Endodermal cell (in vitro differentiated cells): Measurements from ENCODE around the gene DGKB. TPM values are rescaled to one million over a fixed set of nuclear protein-coding genes. Genes with fewer than 3 reads are reported as not detected.

Experiments used
- DNase-seq: peaks from one replicate; pipeline ENCODE4 v3.0.0-alpha.2; 2017
- H3K27ac ChIP-seq: 2 replicates; pipeline ENCODE4 v1.5.1; 2013; ENCODE audit warnings: mild to moderate bottlenecking, low read depth, low read length, moderate library complexity
- H3K27me3 ChIP-seq: 2 replicates; pipeline ENCODE4 v1.6.1; 2013; ENCODE audit warnings: mild to moderate bottlenecking, low read length, moderate library complexity; ENCODE audit not compliant: insufficient read depth, control insufficient read depth, poor library complexity, severe bottlenecking
- H3K36me3 ChIP-seq: 2 replicates; pipeline ENCODE4 v1.7.0; 2013; ENCODE audit warnings: mild to moderate bottlenecking, low read length, moderate library complexity; ENCODE audit not compliant: control insufficient read depth, insufficient read depth
- H3K4me1 ChIP-seq: one replicate; pipeline ENCODE4 v1.7.0; 2013; ENCODE audit warnings: low read length; ENCODE audit not compliant: control insufficient read depth, insufficient read depth
- H3K4me3 ChIP-seq: 2 replicates; pipeline ENCODE4 v1.5.1; 2013; ENCODE audit warnings: mild to moderate bottlenecking, low read length, moderate library complexity
- H3K9ac ChIP-seq: 2 replicates; pipeline ENCODE4 v1.6.1; 2013; ENCODE audit warnings: mild to moderate bottlenecking, low read length, moderate library complexity; ENCODE audit not compliant: poor library complexity, severe bottlenecking; ENCODE audit errors: extremely low read depth
- H3K9me3 ChIP-seq: 2 replicates; pipeline ENCODE4 v1.6.1; 2013; ENCODE audit warnings: mild to moderate bottlenecking, low read length, moderate library complexity; ENCODE audit not compliant: control insufficient read depth
- H3K27ac Mint-ChIP-seq: 2 replicates; pipeline ENCODE4 v1.8.0; 2020; ENCODE audit warnings: mixed read lengths
- H3K27me3 Mint-ChIP-seq: 2 replicates; pipeline ENCODE4 v1.8.0; 2021; ENCODE audit warnings: mild to moderate bottlenecking, mixed read lengths; ENCODE audit not compliant: insufficient read depth
- H3K36me3 Mint-ChIP-seq: 2 replicates; pipeline ENCODE4 v1.8.0; 2020; ENCODE audit warnings: low read depth, mixed read lengths
- H3K4me1 Mint-ChIP-seq: 2 replicates; pipeline ENCODE4 v1.8.0; 2020; ENCODE audit warnings: mixed read lengths
- H3K4me3 Mint-ChIP-seq: 2 replicates; pipeline ENCODE4 v1.8.0; 2020; ENCODE audit warnings: mild to moderate bottlenecking, moderate library complexity, mixed read lengths
- H3K9me3 Mint-ChIP-seq: 2 replicates; pipeline ENCODE4 v1.8.0; 2020; ENCODE audit warnings: mild to moderate bottlenecking, mixed read lengths
- CTCF ChIP-seq: fragments of 200-600 bp; sonication (generic); conservative IDR thresholded peaks from 2 replicates; pipeline ENCODE4 v1.5.0; 2021; ENCODE audit warnings: antibody characterized with exemption, mild to moderate bottlenecking
- WGBS, 2 experiments: methylation state at CpG; one replicate each; pipeline versions ENCODE4 v1.1.5 to v1.1.7; 2013; ENCODE audit warnings: missing lambda C conversion rate in 2 of 2, mixed read lengths in 1 of 2; ENCODE audit not compliant: insufficient coverage in 1 of 2, insufficient read length in 1 of 2; 5-methylcytosine and 5-hydroxymethylcytosine counted together
- total RNA-seq, 2 donors: library from RNA; stranded (reverse); fragmentation: NEBNext Ultra II Directional in 1 of 2; extraction: Animal tissue kit (Norgen Biotek cat#: 25700) in 1 of 2; gene quantifications; 2 replicates in 1 of 2; 3 replicates in 1 of 2; pipeline ENCODE4 v1.2.1, GENCODE V29; 2021

Gene DGKB
- total RNA-seq, 2 donors from 2014 or later = 5.1 to 5.2 TPM

GRCh38 chr7:14751461-14751860, 151.1 kb downstream of the DGKB start:
- Mint-ChIP-seq H3K4me1 (no peaks in the 10 kb centered on the region), H3K36me3 (no peaks in the 10 kb centered on the region), H3K27ac (no peak overlapping the region), H3K27me3 (no peaks in the 10 kb centered on the region), H3K9me3 (peaks cover 2% of the 10 kb centered on the region), H3K4me3 (no peak overlapping the region)
- Histone ChIP-seq H3K4me1 (no peaks in the 10 kb centered on the region), H3K27ac (no peak overlapping the region), H3K27me3 (no peaks in the 10 kb centered on the region), H3K9ac (no peak overlapping the region), H3K4me3 (no peak overlapping the region), H3K36me3 (no peaks in the 10 kb centered on the region), H3K9me3 (no peaks in the 10 kb centered on the region)
- TF ChIP-seq CTCF = no peak
- DNase-seq = no peak
- WGBS, 2 experiments = no CpG with 5 or more reads among the region's 1 CpG

GRCh38 chr7:14748461-14748860, 154.1 kb downstream of the DGKB start:
- no peaks in the 10 kb centered on the region for H3K36me3 ChIP-seq
- Mint-ChIP-seq H3K4me3 (no peak overlapping the region), H3K36me3 (peaks cover 4% of the 10 kb centered on the region), H3K9me3 (peaks cover 29% of the 10 kb centered on the region), H3K27ac (no peak overlapping the region), H3K4me1 (no peaks in the 10 kb centered on the region), H3K27me3 (no peaks in the 10 kb centered on the region)
- no peak for DNase-seq
- no peak overlapping the region for H3K27ac ChIP-seq
- H3K4me1 ChIP-seq = no peaks in the 10 kb centered on the region
- peaks cover 25% of the 10 kb centered on the region for H3K9me3 ChIP-seq
- no peaks in the 10 kb centered on the region for H3K27me3 ChIP-seq
- H3K9ac ChIP-seq = no peak overlapping the region
- no peak overlapping the region for H3K4me3 ChIP-seq
- no peak for TF ChIP-seq CTCF

GRCh38 chr7:14747701-14748100, 154.8 kb downstream of the DGKB start:
- Histone ChIP-seq H3K4me3 (no peak overlapping the region), H3K4me1 (no peaks in the 10 kb centered on the region), H3K9me3 (peaks cover 32% of the 10 kb centered on the region), H3K27ac (no peak overlapping the region), H3K36me3 (no peaks in the 10 kb centered on the region), H3K9ac (no peak overlapping the region), H3K27me3 (no peaks in the 10 kb centered on the region)
- 87% methylated on average over 4 of the region's 4 CpGs; no CpG with 5 or more reads in 1 of the 2 experiments for WGBS, 2 experiments
- Mint-ChIP-seq H3K4me3 (no peak overlapping the region), H3K4me1 (no peaks in the 10 kb centered on the region), H3K9me3 (peaks cover 37% of the 10 kb centered on the region), H3K27ac (no peak overlapping the region), H3K36me3 (peaks cover 4% of the 10 kb centered on the region), H3K27me3 (no peaks in the 10 kb centered on the region)
- TF ChIP-seq CTCF = no peak
- no peak for DNase-seq
